OCI-LY3 (cell line): Measurements from ENCODE around the gene CDRT15.
"Not testable (repeated sequence)": the region's sequence is repeated elsewhere in the genome, so short reads cannot be mapped to it uniquely, and the experiment has no call there.

Source experiments
- EZH2phosphoT487 ChIP-seq: fragments of 200-600 bp; shearing (Covaris generic); IDR thresholded peaks from 2 replicates; pipeline ENCODE4 v1.6.1; 2018; ENCODE audit warnings: antibody characterized with exemption, mixed run types, low read depth
- TF ChIP-seq, protein P1 (sequence below): fragments of 200-600, 300-600 bp; sonication (generic); IDR thresholded peaks from 2 replicates; pipeline ENCODE4 v1.5.1; 2014; ENCODE audit warnings: antibody characterized with exemption, low read length, low read depth

- TF ChIP-seq, protein P1, sequence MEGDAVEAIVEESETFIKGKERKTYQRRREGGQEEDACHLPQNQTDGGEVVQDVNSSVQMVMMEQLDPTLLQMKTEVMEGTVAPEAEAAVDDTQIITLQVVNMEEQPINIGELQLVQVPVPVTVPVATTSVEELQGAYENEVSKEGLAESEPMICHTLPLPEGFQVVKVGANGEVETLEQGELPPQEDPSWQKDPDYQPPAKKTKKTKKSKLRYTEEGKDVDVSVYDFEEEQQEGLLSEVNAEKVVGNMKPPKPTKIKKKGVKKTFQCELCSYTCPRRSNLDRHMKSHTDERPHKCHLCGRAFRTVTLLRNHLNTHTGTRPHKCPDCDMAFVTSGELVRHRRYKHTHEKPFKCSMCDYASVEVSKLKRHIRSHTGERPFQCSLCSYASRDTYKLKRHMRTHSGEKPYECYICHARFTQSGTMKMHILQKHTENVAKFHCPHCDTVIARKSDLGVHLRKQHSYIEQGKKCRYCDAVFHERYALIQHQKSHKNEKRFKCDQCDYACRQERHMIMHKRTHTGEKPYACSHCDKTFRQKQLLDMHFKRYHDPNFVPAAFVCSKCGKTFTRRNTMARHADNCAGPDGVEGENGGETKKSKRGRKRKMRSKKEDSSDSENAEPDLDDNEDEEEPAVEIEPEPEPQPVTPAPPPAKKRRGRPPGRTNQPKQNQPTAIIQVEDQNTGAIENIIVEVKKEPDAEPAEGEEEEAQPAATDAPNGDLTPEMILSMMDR, result not testable (repeated sequence)
- TF ChIP-seq EZH2phosphoT487, result not testable (repeated sequence)
Measured at GRCh38 chr17:14186443-14186842, 50.2 kb downstream of the CDRT15 start.
